HG02885 (cell line): ENCODE results near the gene TMCO4.

Source experiments
- ATAC-seq: cut with Tn5 transposase; IDR thresholded peaks from one replicate; pipeline ENCODE4 v1.9.1; 2021; ENCODE audit warnings: mild to moderate bottlenecking; ENCODE audit not compliant: unreplicated experiment, poor library complexity

TMCO4 gene

GRCh38 chr1:19780267-19780877 is 19.3 kb downstream of the TMCO4 start:
- ATAC-seq, result no peak

GRCh38 chr1:19776933-19777332 is 22.8 kb downstream of the TMCO4 start:
- ATAC-seq, result no peak

GRCh38 chr1:19776287-19776686 is 23.4 kb downstream of the TMCO4 start:
- ATAC-seq, result no peak

GRCh38 chr1:19775831-19776230 is 23.9 kb downstream of the TMCO4 start:
- no peak for ATAC-seq

GRCh38 chr1:19775317-19775716 is 24.4 kb downstream of the TMCO4 start:
- ATAC-seq, result no peak

- ATAC-seq, result no peak
These were observed 25.4 kb downstream of the TMCO4 start for GRCh38 chr1:19774180-19774785.

- no peak for ATAC-seq
These were observed 26.2 kb downstream of the TMCO4 start for GRCh38 chr1:19773485-19773884.

GRCh38 chr1:19772053-19772452 is 27.7 kb downstream of the TMCO4 start:
- no peak for ATAC-seq

GRCh38 chr1:19771350-19771749 is 28.4 kb downstream of the TMCO4 start:
- ATAC-seq, result no peak

GRCh38 chr1:19770436-19771190 is 29.1 kb downstream of the TMCO4 start:
- ATAC-seq, result no peak

GRCh38 chr1:19769211-19769932 is 30.3 kb downstream of the TMCO4 start:
- no peak for ATAC-seq

- no peak for ATAC-seq
These were observed 31.1 kb downstream of the TMCO4 start for GRCh38 chr1:19768353-19769210.

GRCh38 chr1:19765623-19766022 is 34.1 kb downstream of the TMCO4 start:
- ATAC-seq, result no peak

GRCh38 chr1:19764848-19765247 is 34.9 kb downstream of the TMCO4 start:
- no peak for ATAC-seq

GRCh38 chr1:19762175-19762779 is 37.4 kb downstream of the TMCO4 start:
- no peak for ATAC-seq

GRCh38 chr1:19759740-19760089 is 40.0 kb downstream of the TMCO4 start:
- no peak for ATAC-seq

- ATAC-seq, result no peak
These were observed 41.4 kb downstream of the TMCO4 start for GRCh38 chr1:19758227-19758830.

- ATAC-seq, result no peak
These were observed 42.1 kb downstream of the TMCO4 start for GRCh38 chr1:19757641-19758040.

- ATAC-seq, result no peak
These were observed 43.2 kb downstream of the TMCO4 start for GRCh38 chr1:19756480-19756879.
